Trophoblast cell (in vitro differentiated cells and primary cell): ENCODE results near the gene ZBTB20.

Source experiments
- DNase-seq, 2 donors: peaks; one replicate each; pipeline ENCODE4 v3.0.0-alpha.2; 2016
- H2AFZ ChIP-seq: 2 replicates; pipeline ENCODE4 v1.6.1; 2013; ENCODE audit warnings: low read length, moderate library complexity, mild to moderate bottlenecking; ENCODE audit not compliant: insufficient read depth, poor library complexity
- H2AK5ac ChIP-seq: 2 replicates; pipeline ENCODE4 v1.6.1; 2013; ENCODE audit warnings: mild to moderate bottlenecking, low read length
- H2BK120ac ChIP-seq: 2 replicates; pipeline ENCODE4 v1.6.1; 2013; ENCODE audit warnings: low read length, mild to moderate bottlenecking, moderate library complexity; ENCODE audit not compliant: insufficient read depth, poor library complexity
- H2BK12ac ChIP-seq: 2 replicates; pipeline ENCODE4 v1.6.1; 2013; ENCODE audit warnings: mild to moderate bottlenecking, low read length, moderate library complexity
- H2BK5ac ChIP-seq: 2 replicates; pipeline ENCODE4 v1.6.1; 2013; ENCODE audit warnings: low read length, low read depth, moderate library complexity, mild to moderate bottlenecking; ENCODE audit not compliant: poor library complexity
- H3K14ac ChIP-seq: 2 replicates; pipeline ENCODE4 v1.6.1; 2013; ENCODE audit warnings: mild to moderate bottlenecking, low read length
- H3K18ac ChIP-seq: 2 replicates; pipeline ENCODE4 v1.6.1; 2013; ENCODE audit warnings: mild to moderate bottlenecking, low read length
- H3K23ac ChIP-seq: 2 replicates; pipeline ENCODE4 v1.6.1; 2013; ENCODE audit warnings: low read length
- H3K27ac ChIP-seq: 2 replicates; pipeline ENCODE4 v1.5.1; 2013; ENCODE audit warnings: low read depth, mild to moderate bottlenecking, inconsistent platforms, low read length, moderate library complexity
- H3K27me3 ChIP-seq: 2 replicates; pipeline ENCODE4 v1.6.1; 2013; ENCODE audit warnings: inconsistent platforms, mild to moderate bottlenecking, low read length, moderate library complexity; ENCODE audit not compliant: insufficient read depth
- H3K36me3 ChIP-seq, 2 experiments: 1 replicate in 1 of 2; 2 replicates in 1 of 2; pipeline ENCODE4 v1.6.1; 2013; ENCODE audit warnings: low read length in 2 of 2, mild to moderate bottlenecking in 2 of 2, moderate library complexity in 1 of 2; ENCODE audit not compliant: insufficient read depth in 2 of 2, control insufficient read depth in 1 of 2
- H3K4ac ChIP-seq: 2 replicates; pipeline ENCODE4 v1.6.1; 2013; ENCODE audit warnings: low read depth, mild to moderate bottlenecking, low read length, moderate library complexity
- H3K4me1 ChIP-seq, 2 experiments: 1 replicate in 1 of 2; 2 replicates in 1 of 2; pipeline ENCODE4 v1.6.1; 2013; ENCODE audit warnings: low read length in 2 of 2, mild to moderate bottlenecking in 2 of 2, moderate library complexity in 1 of 2; ENCODE audit not compliant: insufficient read depth in 2 of 2, control insufficient read depth in 1 of 2
- H3K4me2 ChIP-seq: 2 replicates; pipeline ENCODE4 v1.6.1; 2013; ENCODE audit warnings: inconsistent platforms, mild to moderate bottlenecking, low read length, moderate library complexity
- H3K4me3 ChIP-seq: 2 replicates; pipeline ENCODE4 v1.5.1; 2013; ENCODE audit warnings: mild to moderate bottlenecking, low read depth, low read length, inconsistent platforms
- H3K79me1 ChIP-seq: one replicate; pipeline ENCODE4 v1.6.1; 2013; ENCODE audit warnings: low read length
- H3K79me2 ChIP-seq: 2 replicates; pipeline ENCODE4 v1.6.1; 2013; ENCODE audit warnings: low read length, mild to moderate bottlenecking; ENCODE audit not compliant: control insufficient read depth, insufficient read depth, poor library complexity
- H3K9ac ChIP-seq: 2 replicates; pipeline ENCODE4 v1.6.1; 2013; ENCODE audit warnings: mild to moderate bottlenecking, low read length
- H3K9me3 ChIP-seq: 2 replicates; pipeline ENCODE4 v1.6.1; 2013; ENCODE audit warnings: low read depth, mild to moderate bottlenecking, control low read depth, inconsistent platforms, low read length; ENCODE audit not compliant: insufficient read depth
- H4K12ac ChIP-seq: 2 replicates; pipeline ENCODE4 v1.6.1; 2013; ENCODE audit warnings: low read depth, mild to moderate bottlenecking, low read length, moderate library complexity
- H4K8ac ChIP-seq: 2 replicates; pipeline ENCODE4 v1.6.1; 2013; ENCODE audit warnings: low read depth, mild to moderate bottlenecking, low read length, moderate library complexity
- H4K91ac ChIP-seq: one replicate; pipeline ENCODE4 v1.6.1; 2013; ENCODE audit warnings: low read depth, mild to moderate bottlenecking, low read length, moderate library complexity
- WGBS: extraction: QIAGEN DNeasy Blood & Tissue Kit; methylation state at CpG from one replicate; pipeline ENCODE4 v1.1.7; 2013; ENCODE audit warnings: missing lambda C conversion rate; ENCODE audit not compliant: insufficient read length, insufficient coverage; ENCODE audit errors: extremely low coverage; 5-methylcytosine and 5-hydroxymethylcytosine counted together

Gene ZBTB20

GRCh38 chr3:114706591-114707232, 440.4 kb downstream of the ZBTB20 start:
- no CpG with 5 or more reads among the region's 3 CpGs for WGBS
- no peaks in the 10 kb centered on the region for H3K79me2 ChIP-seq
- no peaks in the 10 kb centered on the region for H3K79me1 ChIP-seq
- no peak overlapping the region for H3K27ac ChIP-seq
- peaks cover 0 to 5% of the 10 kb centered on the region in 2 experiments for H3K4me1 ChIP-seq
- no peak overlapping the region for H2AFZ ChIP-seq
- H3K27me3 ChIP-seq, result no peaks in the 10 kb centered on the region
- H2AK5ac ChIP-seq, result no peak overlapping the region
- no peak overlapping the region for H3K4me3 ChIP-seq
- H4K12ac ChIP-seq, result no peak overlapping the region
- no peak overlapping the region for H3K9ac ChIP-seq
- no peak overlapping the region for H2BK120ac ChIP-seq
- no peaks in the 10 kb centered on the region for H3K36me3 ChIP-seq
- H3K18ac ChIP-seq, result no peak overlapping the region
- H2BK5ac ChIP-seq, result no peak overlapping the region
- no peak overlapping the region for H3K14ac ChIP-seq
- H4K91ac ChIP-seq, result no peak overlapping the region
- H3K9me3 ChIP-seq, result no peaks in the 10 kb centered on the region
- H3K4ac ChIP-seq, result no peak overlapping the region
- H4K8ac ChIP-seq, result no peak overlapping the region
- no peak overlapping the region for H2BK12ac ChIP-seq
- H3K4me2 ChIP-seq, result no peak overlapping the region
- no peak overlapping the region for H3K23ac ChIP-seq
- peak; percentile 32 to 64 for DNase-seq

GRCh38 chr3:114700637-114701234, 446.4 kb downstream of the ZBTB20 start:
- Histone ChIP-seq H3K14ac (no peak overlapping the region), H3K23ac (no peak overlapping the region), H3K9ac (no peak overlapping the region), H3K4ac (no peak overlapping the region), H3K36me3 (no peaks in the 10 kb centered on the region), H2BK12ac (no peak overlapping the region), H2BK120ac (no peak overlapping the region), H3K4me1 (no peaks in the 10 kb centered on the region), H3K9me3 (no peaks in the 10 kb centered on the region), H4K12ac (no peak overlapping the region), H3K27me3 (no peaks in the 10 kb centered on the region), H4K91ac (no peak overlapping the region), H3K79me1 (no peaks in the 10 kb centered on the region), H3K4me3 (no peak overlapping the region), H3K79me2 (no peaks in the 10 kb centered on the region), H3K27ac (no peak overlapping the region), H4K8ac (no peak overlapping the region), H2BK5ac (no peak overlapping the region), H3K4me2 (no peak overlapping the region), H2AK5ac (no peak overlapping the region), H3K18ac (no peak overlapping the region), H2AFZ (no peak overlapping the region)
- WGBS, result no CpG with 5 or more reads among the region's 1 CpG
- no peak for DNase-seq

- no peak overlapping the region for H3K18ac ChIP-seq
- H3K23ac ChIP-seq, result no peak overlapping the region
- no peak overlapping the region for H4K8ac ChIP-seq
- H3K79me1 ChIP-seq, result no peaks in the 10 kb centered on the region
- H4K91ac ChIP-seq, result no peak overlapping the region
- H3K9me3 ChIP-seq, result no peaks in the 10 kb centered on the region
- no peak overlapping the region for H3K27ac ChIP-seq
- H3K4ac ChIP-seq, result no peak overlapping the region
- H3K14ac ChIP-seq, result no peak overlapping the region
- H2AK5ac ChIP-seq, result no peak overlapping the region
- WGBS, result no CpG with 5 or more reads among the region's 5 CpGs
- no peak overlapping the region for H2BK120ac ChIP-seq
- no peaks in the 10 kb centered on the region for H3K79me2 ChIP-seq
- H3K4me3 ChIP-seq, result no peak overlapping the region
- no peak for DNase-seq
- H4K12ac ChIP-seq, result no peak overlapping the region
- H3K4me1 ChIP-seq, result no peaks in the 10 kb centered on the region
- H2BK5ac ChIP-seq, result no peak overlapping the region
- H2AFZ ChIP-seq, result no peak overlapping the region
- no peak overlapping the region for H3K4me2 ChIP-seq
- H2BK12ac ChIP-seq, result no peak overlapping the region
- H3K36me3 ChIP-seq, result no peaks in the 10 kb centered on the region
- no peak overlapping the region for H3K9ac ChIP-seq
- H3K27me3 ChIP-seq, result no peaks in the 10 kb centered on the region
Measured at GRCh38 chr3:114698146-114699105, 448.7 kb downstream of the ZBTB20 start.

- H3K23ac ChIP-seq, result no peak overlapping the region
- H3K79me1 ChIP-seq, result no peaks in the 10 kb centered on the region
- H3K4ac ChIP-seq, result no peak overlapping the region
- H3K14ac ChIP-seq, result no peak overlapping the region
- H3K27ac ChIP-seq, result no peak overlapping the region
- H4K91ac ChIP-seq, result no peak overlapping the region
- H3K79me2 ChIP-seq, result no peaks in the 10 kb centered on the region
- H2BK120ac ChIP-seq, result no peak overlapping the region
- no peaks in the 10 kb centered on the region for H3K9me3 ChIP-seq
- H3K18ac ChIP-seq, result no peak overlapping the region
- no peak overlapping the region for H2BK5ac ChIP-seq
- WGBS, result no CpG with 5 or more reads among the region's 4 CpGs
- H4K8ac ChIP-seq, result no peak overlapping the region
- DNase-seq, result peak in 1 of 2 donors; percentile 4
- no peak overlapping the region for H2BK12ac ChIP-seq
- H2AK5ac ChIP-seq, result no peak overlapping the region
- no peak overlapping the region for H3K4me3 ChIP-seq
- no peak overlapping the region for H3K4me2 ChIP-seq
- H4K12ac ChIP-seq, result no peak overlapping the region
- H2AFZ ChIP-seq, result no peak overlapping the region
- no peaks in the 10 kb centered on the region for H3K27me3 ChIP-seq
- H3K4me1 ChIP-seq, result no peaks in the 10 kb centered on the region
- no peak overlapping the region for H3K9ac ChIP-seq
- H3K36me3 ChIP-seq, result no peaks in the 10 kb centered on the region
Measured at GRCh38 chr3:114697401-114697800, 449.7 kb downstream of the ZBTB20 start.
